ENCODE results near the gene KREMEN2.

KREMEN2 gene

DNA sequence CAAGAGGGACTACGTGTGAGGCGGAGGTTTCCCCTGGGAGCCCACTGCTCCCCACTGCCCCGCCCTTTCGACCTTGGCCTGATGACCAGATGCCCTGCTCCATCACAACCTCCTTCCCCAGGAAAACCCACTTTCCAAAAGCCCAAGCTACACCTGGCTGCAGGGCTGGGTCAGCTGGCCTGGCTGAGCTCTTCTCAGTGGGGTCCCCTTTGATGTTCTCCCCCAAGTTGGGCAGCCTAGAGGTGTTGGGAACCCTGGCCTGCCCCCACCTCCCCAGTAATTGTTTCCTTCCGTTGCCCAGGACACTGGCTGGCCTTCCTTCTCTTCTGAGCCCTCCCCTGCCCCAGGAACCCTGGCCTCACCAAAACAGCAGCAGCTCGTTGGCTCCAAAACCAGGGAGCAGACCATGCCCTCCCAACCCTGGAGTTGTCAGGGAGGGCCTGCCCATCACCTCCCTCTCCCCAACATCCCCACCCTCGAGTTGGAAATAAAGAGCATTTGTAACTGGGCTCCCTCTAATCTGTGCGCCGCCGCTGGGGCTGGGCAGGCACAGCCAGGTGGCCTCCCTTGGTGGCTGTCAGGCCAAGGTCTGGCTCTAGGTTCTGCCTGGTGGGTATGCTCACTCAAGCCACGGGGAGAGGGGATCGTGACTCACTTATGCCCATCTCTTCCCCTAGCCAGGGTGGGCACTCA lies 50.1 kb downstream of the KREMEN2 start:
- WGBS, 2 experiments = 79 to 81% methylated on average over 12 of the region's 12 CpGs
- no peaks in the 10 kb centered on the region for H3K9me3 ChIP-seq (ENCODE audit: control insufficient read depth, low read length)
- H3K4me3 ChIP-seq (ENCODE audit: insufficient read depth, low read depth, low read length) = no peak overlapping the region
- H3K27ac ChIP-seq (ENCODE audit: insufficient read depth, low read depth, low read length, poor library complexity, severe bottlenecking) = no peak overlapping the region
- peaks cover 22% of the 10 kb centered on the region for H3K4me1 ChIP-seq (ENCODE audit: control insufficient read depth, insufficient read depth, low read length)
- no peaks in the 10 kb centered on the region for H3K36me3 ChIP-seq (ENCODE audit: control insufficient read depth, insufficient read depth, low read length)
- H3K27me3 ChIP-seq (ENCODE audit: control insufficient read depth, insufficient read depth, low read length, poor library complexity, severe bottlenecking) = peaks cover 33% of the 10 kb centered on the region

DNA sequence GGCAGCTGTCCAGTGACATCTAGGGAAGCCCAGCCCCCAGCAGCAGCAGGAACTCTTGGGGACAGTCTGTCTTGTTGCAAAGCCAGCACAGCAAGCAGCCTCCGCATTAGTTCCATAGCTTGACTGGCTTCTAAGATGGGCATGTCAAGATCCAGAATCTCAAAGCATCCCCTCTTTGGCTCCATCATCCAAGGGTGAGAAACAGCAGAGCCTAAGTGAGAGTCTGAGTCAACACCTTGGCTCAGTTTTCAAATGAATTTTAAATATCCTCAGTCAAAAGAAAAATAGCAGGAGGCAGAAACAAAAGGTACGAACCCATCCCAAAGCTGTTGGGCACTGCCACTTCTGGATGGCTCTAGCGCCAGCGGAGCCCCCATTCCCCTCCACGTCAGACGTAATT lies 50.9 kb downstream of the KREMEN2 start:
- Histone ChIP-seq H3K4me1 (ENCODE audit: control insufficient read depth, insufficient read depth, low read length) (peaks cover 17% of the 10 kb centered on the region), H3K36me3 (ENCODE audit: control insufficient read depth, insufficient read depth, low read length) (no peaks in the 10 kb centered on the region), H3K4me3 (ENCODE audit: insufficient read depth, low read depth, low read length) (no peak overlapping the region), H3K27ac (ENCODE audit: insufficient read depth, low read depth, low read length, poor library complexity, severe bottlenecking) (no peak overlapping the region), H3K9me3 (ENCODE audit: control insufficient read depth, low read length) (no peaks in the 10 kb centered on the region), H3K27me3 (ENCODE audit: control insufficient read depth, insufficient read depth, low read length, poor library complexity, severe bottlenecking) (peaks cover 33% of the 10 kb centered on the region)
- WGBS, 2 experiments = 92 to 93% methylated on average over 6 of the region's 6 CpGs

DNA sequence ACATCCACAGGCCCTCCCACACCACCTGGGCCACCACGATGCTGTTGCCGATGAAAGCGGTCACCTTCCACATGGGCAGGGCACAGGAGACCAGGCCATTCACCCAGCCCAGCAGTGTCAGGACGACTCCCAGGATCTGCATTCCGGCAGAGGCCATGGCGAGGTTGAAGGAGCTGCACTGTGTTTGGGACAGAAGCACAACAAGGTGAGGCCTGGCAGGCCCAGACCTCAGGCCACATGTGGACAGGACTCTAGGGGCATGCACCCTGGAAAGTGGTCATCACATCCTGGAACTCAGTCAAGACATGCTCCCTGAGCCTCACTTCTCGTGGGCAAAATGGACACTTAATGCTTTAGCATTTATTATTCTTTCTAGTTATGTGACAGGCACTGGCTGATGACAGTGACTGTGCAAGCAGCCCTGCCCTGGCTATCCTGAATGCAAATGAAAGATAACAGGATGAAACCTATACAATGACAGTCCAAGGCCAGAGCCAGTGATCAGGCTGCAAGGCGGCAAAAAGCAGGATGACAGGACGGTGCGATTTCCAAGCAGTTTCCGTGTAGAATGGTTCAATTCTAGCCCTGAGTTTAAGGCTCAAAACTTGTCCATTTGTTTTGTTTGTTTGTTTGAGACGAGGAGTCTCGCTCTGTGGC lies 51.9 kb downstream of the KREMEN2 start:
- WGBS, 2 experiments = 84% methylated on average over 13 of the region's 13 CpGs

DNA sequence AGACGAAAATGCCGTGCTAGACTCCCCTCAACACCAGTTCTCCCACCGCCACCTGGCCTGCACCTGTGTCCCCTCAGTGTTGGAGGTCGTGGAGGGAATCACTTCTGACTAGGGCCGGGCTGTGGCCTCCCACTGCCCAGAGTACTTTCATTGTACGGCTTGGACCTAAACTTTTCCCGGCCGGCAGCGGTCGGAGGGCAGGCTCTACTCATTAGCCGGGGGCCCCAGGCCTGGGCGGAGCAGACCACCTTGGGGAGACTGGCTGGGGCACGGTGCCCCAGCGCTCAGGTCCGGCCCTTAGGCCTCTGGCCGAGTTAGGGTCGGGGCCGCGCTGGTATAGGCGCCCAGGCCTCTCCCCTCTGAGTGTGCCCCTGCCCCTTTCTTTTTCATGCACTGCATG lies 53.3 kb downstream of the KREMEN2 start:
- Histone ChIP-seq H3K9me3 (ENCODE audit: control insufficient read depth, low read length) (no peaks in the 10 kb centered on the region), H3K27ac (ENCODE audit: insufficient read depth, low read depth, low read length, poor library complexity, severe bottlenecking) (peak overlapping the region; percentile 61), H3K4me3 (ENCODE audit: insufficient read depth, low read depth, low read length) (peak overlapping the region; percentile 58), H3K27me3 (ENCODE audit: control insufficient read depth, insufficient read depth, low read length, poor library complexity, severe bottlenecking) (peaks cover 22% of the 10 kb centered on the region), H3K36me3 (ENCODE audit: control insufficient read depth, insufficient read depth, low read length) (no peaks in the 10 kb centered on the region), H3K4me1 (ENCODE audit: control insufficient read depth, insufficient read depth, low read length) (peaks cover 25% of the 10 kb centered on the region)
- WGBS, 2 experiments = 1% methylated on average over 20 of the region's 20 CpGs

More for the DNA sequence above, 51.9 kb downstream of the KREMEN2 start:
- Histone ChIP-seq H3K27ac (ENCODE audit: insufficient read depth, low read depth, low read length, poor library complexity, severe bottlenecking) (no peak overlapping the region), H3K27me3 (ENCODE audit: control insufficient read depth, insufficient read depth, low read length, poor library complexity, severe bottlenecking) (peaks cover 33% of the 10 kb centered on the region), H3K36me3 (ENCODE audit: control insufficient read depth, insufficient read depth, low read length) (no peaks in the 10 kb centered on the region), H3K4me3 (ENCODE audit: insufficient read depth, low read depth, low read length) (no peak overlapping the region), H3K4me1 (ENCODE audit: control insufficient read depth, insufficient read depth, low read length) (peaks cover 14% of the 10 kb centered on the region), H3K9me3 (ENCODE audit: control insufficient read depth, low read length) (no peaks in the 10 kb centered on the region)
